HG02798 (cell line): Measurements from ENCODE around the gene CYTH4.
"Not testable (repeated sequence)": the region's sequence is repeated elsewhere in the genome, so short reads cannot be mapped to it uniquely, and the experiment has no call there.

Experiments used
- ATAC-seq: cut with Tn5 transposase; IDR thresholded peaks from one replicate; pipeline ENCODE4 v1.9.1; 2021; ENCODE audit warnings: mild to moderate bottlenecking; ENCODE audit not compliant: unreplicated experiment, poor library complexity

The CYTH4 gene

DNA sequence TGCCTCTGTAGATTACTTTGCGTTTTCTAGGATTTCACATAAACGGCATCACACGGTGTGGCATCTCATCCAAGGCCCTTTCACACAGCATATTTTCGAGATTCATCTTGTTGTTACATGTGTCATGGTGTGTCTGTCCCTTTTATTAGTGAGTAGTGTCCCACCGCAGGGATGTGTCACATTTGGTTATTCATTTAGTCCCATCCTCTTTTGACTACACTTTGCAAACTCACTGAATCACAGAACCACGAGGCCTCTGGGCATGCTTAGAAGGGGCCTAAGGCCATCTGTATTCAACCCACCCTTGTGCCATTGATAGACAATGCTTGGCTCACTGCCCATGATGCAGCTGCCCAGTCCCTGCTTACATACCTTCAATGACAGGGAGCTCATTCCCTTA is 34.1 kb upstream of the CYTH4 start:
- no peak for ATAC-seq

DNA sequence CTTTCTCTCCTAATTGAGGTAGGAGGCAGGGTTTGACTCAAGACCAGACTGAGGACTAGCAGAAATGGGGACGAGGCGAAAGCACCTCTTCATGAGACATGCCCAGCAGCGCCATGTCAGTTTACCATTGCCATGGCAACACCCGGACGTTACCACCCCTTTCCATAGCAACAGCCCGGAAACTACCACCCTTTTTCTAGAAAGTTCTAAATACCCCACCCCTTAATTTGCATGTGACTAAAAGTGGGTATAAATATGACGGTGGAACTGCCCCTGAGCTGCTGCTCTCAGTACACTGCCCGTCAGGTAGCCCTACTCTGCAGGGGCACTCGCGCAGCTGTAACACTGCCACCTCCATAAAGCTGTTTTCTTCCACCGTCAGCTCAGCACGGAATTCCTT is 32.3 kb upstream of the CYTH4 start:
- no peak for ATAC-seq

DNA sequence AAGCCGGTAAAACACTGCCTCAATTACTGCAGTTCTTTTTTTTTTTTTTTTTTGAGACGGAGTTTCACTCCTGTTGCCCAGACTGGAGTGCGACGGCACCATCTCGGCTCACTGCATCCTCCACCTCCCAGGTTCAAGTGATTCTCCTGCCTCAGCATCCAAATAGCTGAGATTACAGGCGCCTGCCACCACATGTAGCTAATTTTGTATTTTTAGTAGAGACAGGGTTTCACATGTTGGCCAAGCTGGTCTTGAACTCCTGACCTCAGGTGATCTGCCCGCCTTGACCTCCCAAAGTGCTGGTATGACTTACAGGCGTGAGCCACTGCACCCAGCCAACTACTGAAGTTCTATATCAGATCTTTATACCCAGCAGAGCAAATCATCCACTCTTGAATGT is 30.5 kb upstream of the CYTH4 start:
- not testable (repeated sequence) for ATAC-seq

DNA sequence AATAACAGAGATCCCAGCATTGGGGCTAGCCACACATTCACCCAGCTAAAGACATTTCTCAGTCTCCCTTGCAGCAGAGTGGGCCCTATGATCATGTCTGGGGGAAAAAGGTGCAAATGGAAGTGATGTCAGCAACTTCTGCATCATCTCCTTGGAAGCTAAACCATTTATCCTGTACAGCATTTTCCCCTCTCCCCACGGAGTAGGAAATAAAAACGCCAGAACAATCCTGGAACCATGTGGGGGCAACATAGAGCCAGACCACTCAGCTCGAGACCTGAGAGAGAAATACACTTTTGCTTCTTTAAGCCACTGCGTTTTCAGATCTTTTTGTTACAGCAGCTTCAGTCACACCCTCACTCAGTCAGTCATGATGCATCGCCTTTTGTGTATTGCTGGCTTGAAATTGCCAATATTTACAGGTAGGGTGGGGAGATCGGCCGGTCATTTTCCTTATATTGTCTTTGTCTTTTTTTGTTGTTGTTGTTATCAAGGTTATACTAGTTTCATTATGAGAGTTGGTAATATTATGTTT is 29.1 kb upstream of the CYTH4 start:
- ATAC-seq: no peak

DNA sequence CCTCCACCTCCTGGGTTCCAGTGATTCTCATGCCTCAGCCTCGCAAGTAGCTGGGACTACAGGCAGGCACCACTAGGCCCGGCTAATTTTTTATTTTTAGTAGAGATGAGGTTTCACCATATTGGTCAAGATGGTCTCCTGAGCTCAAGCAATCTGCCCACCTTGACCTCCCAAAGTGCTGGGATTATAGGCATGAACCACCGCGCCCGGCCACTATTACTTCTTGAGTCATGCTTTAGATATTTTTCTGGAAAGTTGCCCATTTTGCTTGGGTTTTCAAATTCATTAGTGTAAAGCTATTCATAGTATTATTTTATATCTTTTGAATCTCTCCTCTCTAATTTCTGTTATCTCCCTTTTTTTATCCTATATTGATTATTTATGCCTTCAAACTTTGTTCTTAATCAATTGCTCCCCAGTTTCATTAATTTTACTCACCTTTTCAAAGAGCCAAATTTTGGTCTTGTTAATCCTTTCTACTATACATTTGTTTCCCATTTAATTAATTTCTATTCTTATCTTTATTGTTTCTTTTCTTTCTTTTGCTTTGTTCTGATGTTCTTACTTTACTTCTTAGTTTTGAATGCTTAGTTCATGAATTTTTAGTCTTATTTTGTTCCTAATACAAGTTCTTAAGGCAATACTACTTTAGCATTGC is 28.0 kb upstream of the CYTH4 start:
- ATAC-seq: no peak

DNA sequence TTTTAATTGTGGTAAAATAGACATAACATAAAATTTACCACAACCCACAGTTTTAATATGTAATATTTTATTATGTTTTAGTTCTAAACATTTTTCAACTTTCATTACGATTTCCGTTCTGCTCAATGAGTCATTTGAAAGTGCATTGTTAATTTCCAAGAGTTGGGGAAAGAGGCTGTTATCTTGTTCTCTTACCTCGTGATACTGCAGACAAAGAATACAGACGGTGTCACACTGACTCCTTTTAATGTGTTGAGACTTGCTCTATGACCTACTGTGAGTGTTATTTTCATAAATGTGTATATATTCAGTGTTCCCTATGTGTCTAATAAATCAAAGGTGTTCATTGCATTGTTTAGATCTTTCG is 27.5 kb upstream of the CYTH4 start:
- ATAC-seq: no peak

DNA sequence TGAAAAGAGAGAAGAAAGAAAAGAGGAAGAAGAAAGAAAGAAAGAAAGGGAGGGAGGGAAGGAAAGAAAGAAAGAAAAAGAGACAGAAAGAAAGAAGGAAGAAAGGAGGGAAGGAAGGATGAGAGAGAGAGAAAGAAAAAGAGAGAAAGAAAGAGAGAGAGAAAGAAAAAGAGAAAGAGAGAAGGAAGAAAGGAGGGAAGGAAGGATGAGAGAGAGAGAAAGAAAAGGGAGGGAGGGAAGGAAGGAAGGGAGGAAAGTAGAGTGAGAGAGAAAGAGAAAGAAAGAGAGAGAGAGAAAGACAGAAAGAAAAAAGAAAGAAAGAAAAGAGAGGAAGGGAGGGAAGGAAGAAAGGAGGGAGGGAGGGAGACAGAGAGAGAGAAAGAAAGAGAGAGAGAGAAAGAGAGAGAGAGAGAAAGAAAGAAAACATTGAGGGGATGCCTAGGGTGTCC is 26.7 kb upstream of the CYTH4 start:
- no peak for ATAC-seq

DNA sequence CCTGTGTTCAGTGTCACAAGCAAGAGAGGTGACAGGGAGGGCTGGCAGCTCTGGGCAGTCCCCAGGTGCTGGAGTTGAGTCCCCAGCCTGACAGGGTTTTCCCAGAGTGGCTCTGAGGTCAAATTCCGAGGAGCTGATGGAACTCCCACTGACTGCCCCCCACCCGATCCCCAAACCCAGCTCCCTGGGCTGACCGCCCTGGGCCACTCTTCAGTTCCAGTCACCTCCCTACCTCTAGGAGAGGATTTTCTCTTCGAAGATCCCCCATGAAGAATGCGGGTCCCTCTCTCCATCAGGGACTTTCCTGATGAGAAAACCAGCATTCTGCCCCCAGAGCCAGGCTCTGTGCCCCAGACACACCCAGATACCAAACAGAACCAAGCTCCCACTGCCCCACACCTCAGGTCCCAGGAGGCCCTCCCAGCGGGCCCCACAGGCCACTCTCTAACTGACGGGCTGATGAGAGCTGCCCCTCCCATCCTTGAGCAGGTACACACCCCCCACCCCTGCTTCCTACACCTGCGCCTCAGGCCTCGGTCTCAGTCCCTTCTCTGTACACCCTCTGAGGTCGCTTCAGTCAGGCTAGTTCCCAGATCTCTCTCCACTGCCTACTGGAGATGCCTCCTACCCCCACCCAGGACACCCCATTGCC is 26.1 kb upstream of the CYTH4 start:
- no peak for ATAC-seq

DNA sequence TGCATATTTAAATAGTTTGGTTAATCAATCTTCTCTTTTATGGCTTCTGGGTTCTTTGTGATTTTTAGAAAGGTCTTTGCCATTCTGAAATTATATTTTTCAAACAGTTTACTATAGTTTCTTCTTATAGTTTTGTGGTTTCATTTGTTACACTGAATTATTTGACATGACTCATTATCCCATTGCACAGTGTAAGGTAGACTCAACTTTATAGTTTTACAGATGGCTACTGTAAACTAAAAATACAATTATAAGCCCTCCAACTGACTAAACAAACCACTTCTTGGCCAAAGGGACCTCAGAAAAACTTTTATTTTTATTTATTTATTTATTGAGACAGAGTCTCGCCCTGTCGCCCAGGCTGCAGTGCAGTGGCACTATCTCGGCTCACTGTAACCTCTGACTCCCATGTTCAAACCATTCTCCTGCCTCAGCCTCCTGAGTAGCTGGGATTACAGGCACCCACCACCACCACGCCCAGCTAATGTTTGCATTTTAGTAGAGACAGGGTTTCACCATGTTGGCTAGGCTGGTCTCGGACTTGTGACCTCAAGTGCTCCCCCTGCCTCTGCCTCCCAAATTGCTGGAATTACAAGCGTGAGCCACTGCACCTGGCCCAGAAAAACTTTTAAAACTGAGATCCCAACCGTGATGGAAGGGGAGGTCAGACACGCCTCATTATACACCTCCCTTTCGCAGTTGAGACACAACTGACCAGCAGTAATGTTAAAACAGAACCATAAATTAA is 24.1 kb upstream of the CYTH4 start:
- no peak for ATAC-seq

DNA sequence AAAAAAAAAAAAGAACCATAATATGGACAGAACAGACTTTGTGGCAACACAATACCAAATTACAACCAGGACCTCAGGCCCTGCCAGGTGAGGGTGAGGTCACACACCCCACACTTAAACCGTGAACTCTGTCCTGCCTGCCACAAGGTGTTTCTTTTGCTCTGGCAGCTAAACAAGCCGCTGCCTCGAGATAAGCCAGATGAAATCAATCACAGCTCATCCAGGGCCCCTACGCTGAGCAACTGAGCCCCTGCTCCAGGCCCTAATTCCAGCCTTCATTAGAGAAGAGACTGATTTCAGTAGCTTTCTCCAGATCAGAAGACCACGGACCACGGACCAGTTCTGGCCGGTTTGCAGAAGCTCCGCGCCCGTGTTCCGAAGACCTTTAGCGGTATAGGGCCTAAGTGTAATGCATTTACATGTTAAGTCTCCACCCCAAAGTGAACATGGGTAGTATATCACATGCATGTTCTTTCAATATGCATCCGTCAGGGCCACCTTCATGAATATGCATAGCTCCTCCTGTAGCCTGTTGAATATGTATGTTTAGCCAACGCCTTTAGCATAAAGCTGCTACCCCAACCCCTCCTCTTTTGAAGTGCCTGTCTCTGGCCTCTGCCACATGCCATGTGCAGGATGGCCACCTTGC is 23.4 kb upstream of the CYTH4 start:
- no peak for ATAC-seq

DNA sequence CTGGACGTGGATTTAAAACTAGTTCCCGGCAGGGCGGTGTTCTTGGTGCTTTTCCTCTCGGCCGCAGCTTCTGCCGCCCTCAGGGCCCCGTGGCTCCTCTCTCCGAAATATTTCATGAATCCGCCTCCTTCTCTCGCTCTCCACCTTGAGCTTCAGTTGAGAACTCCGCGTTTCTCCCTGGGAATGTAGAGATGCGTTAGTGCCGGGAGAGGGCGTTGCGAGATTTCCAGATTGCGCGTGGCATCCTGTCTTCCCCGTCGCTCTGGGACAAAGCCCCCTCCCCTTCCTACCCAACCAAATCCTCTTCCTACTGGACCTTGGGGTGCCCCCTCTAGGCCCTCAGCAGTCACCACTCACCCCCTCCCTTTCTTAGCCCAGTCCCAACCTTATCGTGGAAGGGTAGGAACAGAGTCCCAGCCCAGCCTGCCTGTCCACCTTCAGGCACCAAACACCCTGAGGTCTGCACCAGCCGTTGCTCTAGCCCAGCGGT is 22.7 kb upstream of the CYTH4 start:
- ATAC-seq: no peak

DNA sequence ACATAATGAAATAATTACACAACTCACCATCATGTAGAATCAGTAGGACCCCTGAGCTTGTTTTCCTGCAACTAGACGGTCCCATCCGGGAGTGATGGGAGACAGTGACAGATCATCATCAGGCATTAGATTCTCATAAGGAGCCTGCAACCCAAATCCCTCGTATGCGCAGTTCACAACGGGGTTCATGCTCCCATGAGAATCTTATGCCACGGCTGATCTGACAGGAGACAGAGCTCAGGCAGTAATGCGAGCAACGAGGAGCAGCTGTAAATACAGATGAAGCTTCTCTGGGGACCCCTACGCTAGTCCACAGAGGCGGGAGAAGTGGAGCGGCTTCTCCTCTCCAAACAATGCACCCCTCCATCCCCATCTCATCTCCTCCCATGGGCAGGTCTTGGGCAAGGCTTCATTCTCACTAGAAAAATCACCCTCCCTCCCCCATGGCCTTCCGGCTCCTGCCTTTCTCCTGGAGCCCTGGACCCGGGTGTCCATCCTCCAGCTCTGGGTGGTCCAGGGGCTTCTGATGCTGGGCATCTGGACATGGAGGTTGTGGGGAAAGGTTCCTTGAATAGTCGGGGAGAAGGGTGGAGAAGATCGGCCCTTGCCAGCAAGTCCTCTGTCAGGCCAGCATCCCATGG is 22.0 kb upstream of the CYTH4 start:
- ATAC-seq: no peak

DNA sequence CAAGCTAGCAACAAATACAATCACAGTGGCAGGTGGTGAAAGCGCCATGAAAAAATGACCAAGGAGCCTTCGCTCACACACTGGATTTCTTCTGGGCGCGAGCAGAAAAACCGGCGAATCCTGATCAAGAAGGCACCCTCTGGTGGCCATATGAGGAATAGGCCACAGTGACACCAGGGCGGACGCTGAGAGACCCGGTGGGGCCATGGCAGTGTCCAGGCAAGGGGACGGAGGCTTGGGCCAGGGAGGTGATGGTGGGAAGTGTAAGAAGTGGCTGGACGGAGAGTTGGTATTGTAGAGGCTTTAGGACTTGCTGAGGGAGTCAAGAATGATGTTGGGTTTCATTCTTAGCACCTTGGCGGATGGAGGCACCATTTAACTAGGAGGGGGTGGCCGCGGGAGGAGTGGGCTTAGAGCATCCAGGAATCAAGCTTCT is 21.4 kb upstream of the CYTH4 start:
- ATAC-seq: no peak

DNA sequence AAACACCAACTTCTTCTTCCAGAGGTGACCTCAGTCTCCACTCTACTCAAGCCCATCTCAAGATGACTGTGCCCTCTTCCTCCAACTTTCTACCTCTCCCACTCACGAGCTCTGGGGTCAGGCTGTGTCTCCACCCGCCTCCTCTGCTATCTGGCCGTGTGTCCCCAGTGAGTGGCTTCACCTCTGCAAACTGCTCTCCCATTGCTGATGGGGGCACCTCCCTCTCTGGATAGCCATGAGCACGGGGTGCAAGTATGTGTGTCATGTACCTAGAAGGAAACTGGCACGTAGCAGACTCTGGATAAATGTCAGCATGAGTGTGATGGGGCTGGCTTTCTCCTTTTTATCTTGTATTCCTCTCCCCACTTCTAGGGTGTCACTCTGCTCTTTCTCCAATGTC is 20.0 kb upstream of the CYTH4 start:
- no peak for ATAC-seq

DNA sequence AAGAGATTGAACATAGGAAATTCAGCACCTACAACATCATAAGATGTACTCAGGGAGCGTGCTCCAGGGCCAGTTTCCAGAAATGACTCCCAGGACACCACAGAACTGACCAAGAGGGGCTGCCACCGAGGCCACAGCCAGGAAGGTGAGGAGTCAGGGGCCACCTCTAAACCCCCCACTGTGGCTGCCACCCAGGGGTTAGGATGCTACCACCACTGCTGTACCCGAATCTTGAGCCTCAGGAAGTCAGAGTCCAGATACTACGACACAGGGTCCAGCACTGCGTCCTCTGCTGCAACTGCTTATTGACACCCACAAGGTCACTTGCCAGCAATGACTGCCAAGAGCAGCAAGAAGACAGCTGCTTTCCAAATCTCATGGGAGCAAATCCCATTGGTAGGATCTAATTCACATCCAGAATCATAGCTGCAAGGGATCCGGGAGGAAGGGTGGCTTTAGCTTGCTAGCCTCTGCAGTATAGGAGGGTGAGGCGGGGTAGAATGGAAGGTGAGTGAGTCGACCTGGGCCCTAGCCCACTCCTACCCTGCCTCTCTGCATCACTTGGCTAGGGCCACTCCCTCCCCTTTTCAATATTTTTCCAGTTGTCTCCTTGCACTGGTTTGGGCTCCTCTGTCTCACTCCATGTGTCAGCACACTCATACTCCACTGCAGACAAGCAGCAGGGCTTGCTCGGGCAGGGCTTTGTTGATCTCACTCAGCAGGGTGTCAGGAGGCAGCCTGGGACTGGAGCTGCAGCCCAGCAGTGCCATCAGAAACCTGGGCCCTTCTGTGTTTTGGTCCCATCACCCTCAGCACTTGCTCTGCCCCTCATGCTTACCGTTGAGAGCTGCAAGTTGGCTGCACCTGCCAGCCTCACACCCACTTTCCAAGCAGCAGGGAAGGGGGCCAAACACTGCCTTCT is 18.1 kb upstream of the CYTH4 start:
- ATAC-seq: no peak

DNA sequence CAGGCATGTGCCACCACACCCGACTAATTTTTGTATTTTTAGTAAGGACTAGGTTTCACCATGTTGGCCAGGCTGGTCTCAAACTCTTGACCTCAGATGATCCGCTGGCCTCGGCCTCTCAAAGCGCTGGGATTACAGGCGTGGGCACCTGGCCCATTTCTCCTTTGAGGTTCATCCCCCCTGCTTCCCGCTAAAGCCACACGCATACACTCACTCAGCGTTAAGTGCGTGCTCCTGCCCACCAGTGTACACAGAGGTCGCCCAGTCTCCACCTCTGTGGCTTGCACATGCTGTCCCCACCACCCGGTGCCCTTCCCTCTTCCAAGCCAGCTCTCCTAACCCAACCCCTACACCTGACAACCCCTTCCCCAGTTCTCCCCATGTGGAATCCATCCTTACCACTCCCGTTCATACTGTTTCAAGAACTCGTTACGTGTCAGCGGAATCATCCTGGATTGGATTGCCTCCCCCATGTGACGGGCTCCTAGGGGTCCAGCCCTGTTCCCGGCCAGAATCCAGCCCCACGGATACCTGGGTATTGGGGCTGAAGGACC is 15.7 kb upstream of the CYTH4 start:
- ATAC-seq: peak; percentile 12

DNA sequence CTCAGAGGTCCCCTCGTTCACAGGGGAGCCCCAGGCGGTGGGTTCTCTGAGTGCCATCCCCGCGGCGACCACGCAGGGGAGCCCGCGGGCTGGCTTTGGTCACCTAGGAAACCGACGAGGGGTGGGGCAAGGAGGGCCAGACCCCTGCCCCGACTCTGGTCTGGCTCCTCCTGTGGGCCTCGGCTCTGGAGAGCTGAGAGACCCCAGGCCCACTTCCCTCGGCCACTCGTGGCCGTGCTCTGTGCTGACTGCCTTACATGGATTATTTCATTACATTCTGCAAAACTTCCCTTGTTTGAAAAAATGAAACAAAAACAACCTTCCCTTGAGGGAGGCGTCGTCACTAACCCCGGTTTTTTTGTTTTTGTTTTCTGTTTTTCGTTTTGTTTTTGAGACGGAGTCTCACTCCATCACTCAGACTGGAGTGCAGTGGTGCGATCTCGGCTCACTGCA is 15.1 kb upstream of the CYTH4 start:
- peak; percentile 88 for ATAC-seq

DNA sequence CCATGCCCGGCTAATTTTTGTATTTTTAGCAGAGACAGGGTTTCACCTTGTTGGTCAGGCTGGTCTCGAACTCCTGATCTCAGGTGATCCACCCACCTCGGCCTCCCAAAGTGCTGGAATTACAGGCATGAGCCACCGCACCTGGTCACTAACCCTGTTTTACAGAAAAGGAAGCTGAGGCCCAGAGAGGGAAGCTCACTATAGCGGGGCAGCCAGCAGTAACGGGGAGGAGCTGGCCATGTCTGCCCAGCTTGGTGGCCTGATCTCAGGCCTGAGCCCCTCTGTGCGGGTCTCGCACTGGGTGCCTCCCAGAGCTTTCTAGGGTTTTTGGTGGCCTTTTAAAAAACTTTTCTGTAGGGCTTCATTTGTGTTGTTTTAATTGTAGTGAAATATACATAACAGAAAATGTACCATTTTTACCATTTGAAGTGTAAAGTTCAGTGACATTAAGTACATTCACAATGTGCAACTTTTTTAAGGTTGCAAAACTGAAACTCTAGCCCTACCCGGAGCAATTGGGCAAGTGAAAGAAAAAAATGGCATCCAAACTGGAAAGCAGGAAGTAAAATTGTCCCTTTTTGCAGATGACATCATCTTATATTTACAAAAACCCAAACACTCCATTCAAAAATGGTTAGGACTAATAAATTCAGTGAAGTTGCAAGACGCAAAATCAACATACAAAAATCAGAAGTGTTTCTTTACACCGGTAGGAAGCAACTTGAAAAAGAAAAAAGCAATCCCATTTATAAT is 14.5 kb upstream of the CYTH4 start:
- no peak for ATAC-seq
